DND-41 (cell line): ENCODE data around the gene PRMT3.

Experiments
- ATAC-seq: fragments of 200-7000 bp; cut with Tn5 transposase; 3 replicates; pipeline ENCODE4 v1.9.1; 2021; ENCODE audit warnings: low read depth; ENCODE audit not compliant: insufficient read depth
- DNase-seq: peaks from one replicate; pipeline ENCODE4 v3.0.0-alpha.2; 2020
- H2AFZ ChIP-seq: 2 replicates; pipeline ENCODE4 v1.6.0; 2012; ENCODE audit warnings: low read depth, low read length
- H3K27ac ChIP-seq: 2 replicates; pipeline ENCODE4 v1.5.1; 2012; ENCODE audit warnings: low read length, inconsistent platforms
- H3K27me3 ChIP-seq: fragments of 200-600 bp; sonication (generic); 2 replicates; pipeline ENCODE4 v1.6.0; 2012; ENCODE audit warnings: low read length, mild to moderate bottlenecking, inconsistent platforms; ENCODE audit not compliant: insufficient read depth, poor library complexity
- H3K36me3 ChIP-seq: 2 replicates; pipeline ENCODE4 v1.5.1; 2012; ENCODE audit warnings: low read length, inconsistent platforms; ENCODE audit not compliant: insufficient read depth
- H3K4me1 ChIP-seq: 2 replicates; pipeline ENCODE4 v1.5.1; 2012; ENCODE audit warnings: mild to moderate bottlenecking, low read length; ENCODE audit not compliant: insufficient read depth
- H3K4me2 ChIP-seq: 2 replicates; pipeline ENCODE4 v1.6.0; 2012; ENCODE audit warnings: mild to moderate bottlenecking, moderate library complexity, low read length, inconsistent platforms; ENCODE audit not compliant: insufficient read depth
- H3K4me3 ChIP-seq, 2 experiments: fragments of 200-600 bp in 1 of 2; shearing (Covaris generic) in 1 of 2; 2 replicates each; pipeline ENCODE4 v1.5.1; 2012 to 2016; ENCODE audit warnings: inconsistent platforms in 2 of 2, low read length in 2 of 2, mild to moderate bottlenecking in 2 of 2, low read depth in 1 of 2, moderate library complexity in 1 of 2
- H3K79me2 ChIP-seq: 2 replicates; pipeline ENCODE4 v1.6.0; 2012; ENCODE audit warnings: low read length, inconsistent platforms; ENCODE audit not compliant: insufficient read depth
- H3K9ac ChIP-seq: 2 replicates; pipeline ENCODE4 v1.6.0; 2012; ENCODE audit warnings: low read depth, mild to moderate bottlenecking, inconsistent platforms, low read length, moderate library complexity
- H3K9me3 ChIP-seq: 2 replicates; pipeline ENCODE4 v1.5.1; 2012; ENCODE audit warnings: low read length, moderate library complexity, mild to moderate bottlenecking, inconsistent platforms; ENCODE audit not compliant: insufficient read depth, severe bottlenecking
- H4K20me1 ChIP-seq: 2 replicates; pipeline ENCODE4 v1.6.0; 2012; ENCODE audit warnings: low read length; ENCODE audit not compliant: insufficient read depth
- EZH2 ChIP-seq: IDR thresholded peaks from 3 replicates; pipeline ENCODE4 v1.6.1; 2012; ENCODE audit warnings: borderline replicate concordance, low read depth, mild to moderate bottlenecking, moderate library complexity, low read length, inconsistent platforms; ENCODE audit not compliant: severe bottlenecking
- TF ChIP-seq, protein P1 (sequence below): IDR thresholded peaks from 2 replicates; pipeline ENCODE4 v1.5.1; 2012; ENCODE audit warnings: borderline replicate concordance, low read length, moderate library complexity, mild to moderate bottlenecking; ENCODE audit not compliant: poor library complexity, severe bottlenecking; ENCODE audit errors: extremely low read depth

Gene PRMT3

DNA sequence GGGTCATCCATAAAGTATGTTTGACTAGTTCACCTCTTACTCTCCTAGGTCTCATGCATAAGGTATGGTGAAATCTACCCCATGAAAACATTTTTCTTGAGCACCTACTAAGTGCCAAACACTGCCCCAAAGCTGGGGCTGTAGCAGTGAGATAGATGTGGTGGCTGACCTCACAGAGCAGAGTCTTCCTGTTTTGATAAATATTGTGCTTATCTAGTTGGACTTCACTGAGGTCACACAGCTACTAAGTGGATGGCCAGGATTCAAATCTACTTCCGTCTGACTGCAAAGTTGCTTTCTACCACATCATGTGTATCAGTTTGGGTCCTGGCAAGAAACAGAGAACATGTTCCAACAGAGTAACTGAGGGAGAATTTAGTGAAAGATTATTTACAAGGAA lies 30.4 kb upstream of the PRMT3 start:
- Histone ChIP-seq H3K4me3 (no peak overlapping the region), H3K79me2 (no peaks in the 10 kb centered on the region), H3K4me1 (peaks cover 12% of the 10 kb centered on the region), H3K27ac (no peak overlapping the region), H3K9ac (no peak overlapping the region), H3K36me3 (no peaks in the 10 kb centered on the region), H3K9me3 (no peaks in the 10 kb centered on the region), H3K4me2 (no peak overlapping the region), H2AFZ (no peak overlapping the region), H4K20me1 (no peaks in the 10 kb centered on the region), H3K27me3 (no peaks in the 10 kb centered on the region)
- TF ChIP-seq, protein P1, sequence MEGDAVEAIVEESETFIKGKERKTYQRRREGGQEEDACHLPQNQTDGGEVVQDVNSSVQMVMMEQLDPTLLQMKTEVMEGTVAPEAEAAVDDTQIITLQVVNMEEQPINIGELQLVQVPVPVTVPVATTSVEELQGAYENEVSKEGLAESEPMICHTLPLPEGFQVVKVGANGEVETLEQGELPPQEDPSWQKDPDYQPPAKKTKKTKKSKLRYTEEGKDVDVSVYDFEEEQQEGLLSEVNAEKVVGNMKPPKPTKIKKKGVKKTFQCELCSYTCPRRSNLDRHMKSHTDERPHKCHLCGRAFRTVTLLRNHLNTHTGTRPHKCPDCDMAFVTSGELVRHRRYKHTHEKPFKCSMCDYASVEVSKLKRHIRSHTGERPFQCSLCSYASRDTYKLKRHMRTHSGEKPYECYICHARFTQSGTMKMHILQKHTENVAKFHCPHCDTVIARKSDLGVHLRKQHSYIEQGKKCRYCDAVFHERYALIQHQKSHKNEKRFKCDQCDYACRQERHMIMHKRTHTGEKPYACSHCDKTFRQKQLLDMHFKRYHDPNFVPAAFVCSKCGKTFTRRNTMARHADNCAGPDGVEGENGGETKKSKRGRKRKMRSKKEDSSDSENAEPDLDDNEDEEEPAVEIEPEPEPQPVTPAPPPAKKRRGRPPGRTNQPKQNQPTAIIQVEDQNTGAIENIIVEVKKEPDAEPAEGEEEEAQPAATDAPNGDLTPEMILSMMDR = no peak
- no peak for TF ChIP-seq EZH2
- DNase-seq = no peak
- no peak for ATAC-seq

DNA sequence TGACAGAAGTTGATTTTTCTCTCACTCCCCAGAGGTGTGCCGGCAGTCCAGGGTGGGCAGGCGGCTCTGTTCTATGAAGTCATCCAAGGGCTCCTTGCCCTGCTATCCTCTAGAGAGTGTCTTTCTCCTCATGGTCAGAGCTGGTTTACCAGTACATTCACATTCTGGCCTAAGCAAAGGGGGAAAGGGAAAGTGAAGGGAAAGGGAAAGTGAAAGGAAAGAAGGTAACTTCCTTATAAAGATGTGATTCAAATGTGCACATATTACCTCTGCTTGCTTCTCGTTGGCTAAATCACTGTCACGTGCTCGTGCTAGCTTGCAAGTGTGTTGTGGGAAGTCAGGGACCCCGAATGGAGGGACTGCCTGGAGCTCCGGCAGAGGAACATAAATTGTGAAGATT lies 26.9 kb upstream of the PRMT3 start:
- no peaks in the 10 kb centered on the region for H3K27me3 ChIP-seq
- no peak for TF ChIP-seq EZH2
- TF ChIP-seq, protein P1 = no peak
- H3K27ac ChIP-seq = peak overlapping the region; percentile 55; the same call in 1 of the 2 replicates
- peak; percentile 52 for DNase-seq
- H3K79me2 ChIP-seq = no peaks in the 10 kb centered on the region
- peak; percentile 95 for ATAC-seq
- peak overlapping the region in 1 of 2 experiments; percentile 26; a peak in 2 of 4 replicates for H3K4me3 ChIP-seq
- H3K4me2 ChIP-seq = peak overlapping the region; percentile 41; the same call in 1 of the 2 replicates
- H2AFZ ChIP-seq = peak overlapping the region; percentile 74
- peaks cover 12% of the 10 kb centered on the region for H3K4me1 ChIP-seq
- H4K20me1 ChIP-seq = no peaks in the 10 kb centered on the region
- H3K9me3 ChIP-seq = no peaks in the 10 kb centered on the region
- H3K36me3 ChIP-seq = no peaks in the 10 kb centered on the region
- H3K9ac ChIP-seq = 0 out of 2 replicates have a peak overlapping the region, but pooled peaks have one; percentile 13

DNA sequence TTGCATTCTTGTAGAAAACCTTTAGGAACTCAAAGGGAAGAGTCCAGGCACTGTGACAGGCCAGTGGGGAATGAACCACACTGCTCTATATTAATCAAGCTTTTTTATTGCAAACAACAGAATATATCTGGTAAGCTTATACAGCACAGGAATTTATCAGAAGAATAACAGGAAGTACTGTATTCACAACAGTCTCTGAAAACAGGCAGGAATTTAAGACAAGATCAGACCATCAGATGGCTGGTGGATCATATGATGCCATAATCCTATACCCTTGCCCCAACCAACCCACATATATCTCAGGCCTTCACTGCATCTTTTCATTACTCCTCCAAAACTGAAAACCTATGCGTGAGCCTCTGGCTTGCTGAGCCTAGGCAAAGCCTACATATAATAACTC lies 25.0 kb upstream of the PRMT3 start:
- Histone ChIP-seq H4K20me1 (no peaks in the 10 kb centered on the region), H3K4me2 (no peak overlapping the region), H3K4me3 (no peak overlapping the region), H3K9ac (no peak overlapping the region), H3K4me1 (peaks cover 12% of the 10 kb centered on the region), H3K36me3 (no peaks in the 10 kb centered on the region), H3K27ac (no peak overlapping the region), H2AFZ (no peak overlapping the region), H3K27me3 (no peaks in the 10 kb centered on the region), H3K79me2 (no peaks in the 10 kb centered on the region), H3K9me3 (no peaks in the 10 kb centered on the region)
- no peak for TF ChIP-seq EZH2
- TF ChIP-seq, protein P1 = no peak
- DNase-seq (no peak), ATAC-seq (no peak)

DNA sequence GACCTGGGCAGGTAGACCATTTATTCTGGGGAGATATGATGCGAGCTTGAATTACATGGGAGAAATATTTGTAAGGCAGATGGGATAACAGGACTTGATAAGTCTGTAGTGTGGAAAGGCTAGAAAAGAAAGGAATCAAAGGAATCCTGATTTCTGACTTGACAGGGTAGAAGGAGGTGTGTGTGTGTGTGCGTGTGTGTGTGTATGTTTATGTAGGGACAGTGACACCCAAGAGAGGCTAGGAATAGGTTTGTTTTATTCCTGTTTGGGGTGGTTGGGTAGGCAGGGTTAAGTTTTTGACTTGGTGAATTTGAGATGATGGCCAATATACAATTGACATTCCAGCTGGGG lies 24.4 kb upstream of the PRMT3 start:
- TF ChIP-seq, protein P1 = no peak
- TF ChIP-seq EZH2 = no peak
- H3K27ac ChIP-seq = no peak overlapping the region
- H2AFZ ChIP-seq = no peak overlapping the region
- H3K9ac ChIP-seq = no peak overlapping the region
- H3K4me3 ChIP-seq = no peak overlapping the region
- no peaks in the 10 kb centered on the region for H3K27me3 ChIP-seq
- ATAC-seq (no peak), DNase-seq (no peak)
- no peaks in the 10 kb centered on the region for H3K36me3 ChIP-seq
- H3K9me3 ChIP-seq = no peaks in the 10 kb centered on the region
- no peaks in the 10 kb centered on the region for H4K20me1 ChIP-seq
- H3K4me2 ChIP-seq = no peak overlapping the region
- peaks cover 12% of the 10 kb centered on the region for H3K4me1 ChIP-seq
- H3K79me2 ChIP-seq = no peaks in the 10 kb centered on the region
